ENCODE data around the gene SRP68. TPM values are rescaled to one million over a fixed set of nuclear protein-coding genes. Genes with fewer than 3 reads are reported as not detected.

The SRP68 gene
- polyA plus RNA-seq, 1 of the 3 experiments (the other 2 are of a cell fraction) = 76.8 TPM

GRCh38 chr17:76119409-76120371 lies 47.4 kb upstream of the SRP68 start:
- Histone ChIP-seq H3K27me3 (ENCODE audit: insufficient read depth) (no peaks in the 10 kb centered on the region), H4K20me1 (ENCODE audit: insufficient read depth) (no peaks in the 10 kb centered on the region), H3K79me2 (ENCODE audit: insufficient read depth) (no peaks in the 10 kb centered on the region), H3K9ac (no peak overlapping the region), H3K4me1 (ENCODE audit: control insufficient read depth in 1 of 2, insufficient read depth in 2 of 2, low read depth in 1 of 2, low read length in 1 of 2) (no peaks in the 10 kb centered on the region; a peak in 1 of 4 replicates), H3K27ac (ENCODE audit: low read depth in 2 of 2, low read length in 1 of 2) (no peak overlapping the region), H3K9me2 (no peaks in the 10 kb centered on the region), H3K4me3 (ENCODE audit: low read depth in 2 of 2, low read length in 1 of 2) (no peak overlapping the region), H3K36me3 (replicated peaks in 1 of 2; ENCODE audit: control insufficient read depth in 1 of 2, insufficient read depth in 2 of 2, low read length in 1 of 2) (no peaks in the 10 kb centered on the region), H3F3A (replicated peaks; ENCODE audit: insufficient read depth) (no peaks in the 10 kb centered on the region), H2AFZ (ENCODE audit: low read depth) (no peak overlapping the region), H3K4me2 (no peak overlapping the region), H3K9me3 (no peaks in the 10 kb centered on the region)
- 82% methylated on average over 19 of the region's 19 CpGs for whole genome bisulfite sequencing (ENCODE audit: low lambda C conversion rate)
- CTCF ChIA-PET = interaction anchor here (0.6 to 18.8 kb wide), 20 partner anchors 11 to 338 kb away, joined by 3 to 332 read pairs (median 7); partner anchors contain the start of genes EXOC7 and FOXJ1
- POLR2A ChIA-PET = no interaction called here
- no peak for DNase-seq
- TF ChIP-seq RCOR1 (IDR thresholded peaks at IDR 0.05; ENCODE audit: low read length) (no peak), NRF1 (IDR thresholded peaks at IDR 0.05; ENCODE audit: low read depth, low read length) (no peak)
- TF ChIP-seq, protein P1, sequence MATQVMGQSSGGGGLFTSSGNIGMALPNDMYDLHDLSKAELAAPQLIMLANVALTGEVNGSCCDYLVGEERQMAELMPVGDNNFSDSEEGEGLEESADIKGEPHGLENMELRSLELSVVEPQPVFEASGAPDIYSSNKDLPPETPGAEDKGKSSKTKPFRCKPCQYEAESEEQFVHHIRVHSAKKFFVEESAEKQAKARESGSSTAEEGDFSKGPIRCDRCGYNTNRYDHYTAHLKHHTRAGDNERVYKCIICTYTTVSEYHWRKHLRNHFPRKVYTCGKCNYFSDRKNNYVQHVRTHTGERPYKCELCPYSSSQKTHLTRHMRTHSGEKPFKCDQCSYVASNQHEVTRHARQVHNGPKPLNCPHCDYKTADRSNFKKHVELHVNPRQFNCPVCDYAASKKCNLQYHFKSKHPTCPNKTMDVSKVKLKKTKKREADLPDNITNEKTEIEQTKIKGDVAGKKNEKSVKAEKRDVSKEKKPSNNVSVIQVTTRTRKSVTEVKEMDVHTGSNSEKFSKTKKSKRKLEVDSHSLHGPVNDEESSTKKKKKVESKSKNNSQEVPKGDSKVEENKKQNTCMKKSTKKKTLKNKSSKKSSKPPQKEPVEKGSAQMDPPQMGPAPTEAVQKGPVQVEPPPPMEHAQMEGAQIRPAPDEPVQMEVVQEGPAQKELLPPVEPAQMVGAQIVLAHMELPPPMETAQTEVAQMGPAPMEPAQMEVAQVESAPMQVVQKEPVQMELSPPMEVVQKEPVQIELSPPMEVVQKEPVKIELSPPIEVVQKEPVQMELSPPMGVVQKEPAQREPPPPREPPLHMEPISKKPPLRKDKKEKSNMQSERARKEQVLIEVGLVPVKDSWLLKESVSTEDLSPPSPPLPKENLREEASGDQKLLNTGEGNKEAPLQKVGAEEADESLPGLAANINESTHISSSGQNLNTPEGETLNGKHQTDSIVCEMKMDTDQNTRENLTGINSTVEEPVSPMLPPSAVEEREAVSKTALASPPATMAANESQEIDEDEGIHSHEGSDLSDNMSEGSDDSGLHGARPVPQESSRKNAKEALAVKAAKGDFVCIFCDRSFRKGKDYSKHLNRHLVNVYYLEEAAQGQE (IDR thresholded peaks at IDR 0.05; ENCODE audit: low read depth, low read length) = no peak
- TF ChIP-seq, protein P2, sequence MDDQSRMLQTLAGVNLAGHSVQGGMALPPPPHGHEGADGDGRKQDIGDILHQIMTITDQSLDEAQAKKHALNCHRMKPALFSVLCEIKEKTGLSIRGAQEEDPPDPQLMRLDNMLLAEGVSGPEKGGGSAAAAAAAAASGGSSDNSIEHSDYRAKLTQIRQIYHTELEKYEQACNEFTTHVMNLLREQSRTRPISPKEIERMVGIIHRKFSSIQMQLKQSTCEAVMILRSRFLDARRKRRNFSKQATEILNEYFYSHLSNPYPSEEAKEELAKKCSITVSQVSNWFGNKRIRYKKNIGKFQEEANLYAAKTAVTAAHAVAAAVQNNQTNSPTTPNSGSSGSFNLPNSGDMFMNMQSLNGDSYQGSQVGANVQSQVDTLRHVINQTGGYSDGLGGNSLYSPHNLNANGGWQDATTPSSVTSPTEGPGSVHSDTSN (IDR thresholded peaks at IDR 0.05) = no peak

DNA sequence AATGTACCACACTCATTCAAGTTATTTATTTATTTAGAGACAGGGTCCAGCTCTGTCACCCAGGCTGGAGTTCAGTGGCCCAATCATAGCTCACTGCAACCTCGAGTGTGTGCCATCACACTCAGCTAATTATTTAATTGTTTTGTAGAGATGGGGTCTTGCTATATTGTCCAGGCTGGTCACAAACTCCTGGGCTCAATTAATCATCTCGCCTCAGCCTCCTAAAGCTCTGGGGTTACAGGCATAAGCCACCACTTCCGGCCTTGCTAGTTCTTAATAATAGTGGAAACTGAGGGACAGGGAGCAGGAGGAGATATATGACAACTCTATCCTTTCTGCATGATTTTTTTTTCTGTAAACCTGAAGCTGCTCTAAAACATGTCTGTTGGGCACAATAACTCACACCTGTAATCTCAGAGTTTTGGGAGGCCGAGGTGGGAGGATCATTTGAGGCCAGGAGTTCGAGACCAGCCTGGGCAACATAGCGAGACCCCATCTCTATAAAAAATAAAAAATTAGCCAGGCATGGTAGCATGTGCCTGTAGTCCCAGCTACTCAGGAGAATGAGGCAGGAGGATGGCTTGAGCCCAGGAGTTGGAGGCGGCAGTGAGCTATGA lies 42.9 kb upstream of the SRP68 start:
- DNase-seq = no peak
- POLR2A ChIA-PET = interaction anchor here (0.7 kb wide), 1 partner anchor 27 kb away, joined by 3 read pairs; no protein-coding TSS in a partner anchor
- H3K4me2 ChIP-seq = no peak overlapping the region

More for the DNA sequence above, 42.9 kb upstream of the SRP68 start:
- Histone ChIP-seq H3K27me3 (ENCODE audit: insufficient read depth) (no peaks in the 10 kb centered on the region), H3F3A (replicated peaks; ENCODE audit: insufficient read depth) (no peaks in the 10 kb centered on the region), H3K9ac (no peak overlapping the region), H3K4me1 (ENCODE audit: control insufficient read depth in 1 of 2, insufficient read depth in 2 of 2, low read depth in 1 of 2, low read length in 1 of 2) (no peaks in the 10 kb centered on the region), H2AFZ (ENCODE audit: low read depth) (no peak overlapping the region; the same call in 1 of the 2 replicates), H3K9me2 (no peaks in the 10 kb centered on the region), H3K27ac (ENCODE audit: low read depth in 2 of 2, low read length in 1 of 2) (no peak overlapping the region), H4K20me1 (ENCODE audit: insufficient read depth) (no peaks in the 10 kb centered on the region), H3K4me3 (ENCODE audit: low read depth in 2 of 2, low read length in 1 of 2) (no peak overlapping the region), H3K9me3 (no peaks in the 10 kb centered on the region), H3K36me3 (replicated peaks in 1 of 2; ENCODE audit: control insufficient read depth in 1 of 2, insufficient read depth in 2 of 2, low read length in 1 of 2) (no peaks in the 10 kb centered on the region), H3K79me2 (ENCODE audit: insufficient read depth) (no peaks in the 10 kb centered on the region)
- 76% methylated on average over 7 of the region's 7 CpGs for WGBS (ENCODE audit: low lambda C conversion rate)
- CTCF ChIA-PET = interaction anchor here (0.6 to 14.6 kb wide), 10 partner anchors 12 to 282 kb away, joined by 3 to 193 read pairs (median 4); partner anchors contain the start of genes CDK3 and EXOC7
- no peak for TF ChIP-seq RFX5 (IDR thresholded peaks at IDR 0.05; ENCODE audit: low read length)
- no peak for TF ChIP-seq TAF1 (IDR thresholded peaks at IDR 0.05; ENCODE audit: borderline replicate concordance, low read depth, low read length)
- TF ChIP-seq SMC3 (IDR thresholded peaks at IDR 0.05; ENCODE audit: low read depth, low read length) = no peak
- TF ChIP-seq, protein P1 (IDR thresholded peaks at IDR 0.05; ENCODE audit: low read depth, low read length) = no peak
- TF ChIP-seq SIN3A (IDR thresholded peaks at IDR 0.05; ENCODE audit: borderline replicate concordance, low read depth, low read length) = no peak
- TF ChIP-seq, protein P3, sequence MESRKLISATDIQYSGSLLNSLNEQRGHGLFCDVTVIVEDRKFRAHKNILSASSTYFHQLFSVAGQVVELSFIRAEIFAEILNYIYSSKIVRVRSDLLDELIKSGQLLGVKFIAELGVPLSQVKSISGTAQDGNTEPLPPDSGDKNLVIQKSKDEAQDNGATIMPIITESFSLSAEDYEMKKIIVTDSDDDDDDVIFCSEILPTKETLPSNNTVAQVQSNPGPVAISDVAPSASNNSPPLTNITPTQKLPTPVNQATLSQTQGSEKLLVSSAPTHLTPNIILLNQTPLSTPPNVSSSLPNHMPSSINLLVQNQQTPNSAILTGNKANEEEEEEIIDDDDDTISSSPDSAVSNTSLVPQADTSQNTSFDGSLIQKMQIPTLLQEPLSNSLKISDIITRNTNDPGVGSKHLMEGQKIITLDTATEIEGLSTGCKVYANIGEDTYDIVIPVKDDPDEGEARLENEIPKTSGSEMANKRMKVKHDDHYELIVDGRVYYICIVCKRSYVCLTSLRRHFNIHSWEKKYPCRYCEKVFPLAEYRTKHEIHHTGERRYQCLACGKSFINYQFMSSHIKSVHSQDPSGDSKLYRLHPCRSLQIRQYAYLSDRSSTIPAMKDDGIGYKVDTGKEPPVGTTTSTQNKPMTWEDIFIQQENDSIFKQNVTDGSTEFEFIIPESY (IDR thresholded peaks at IDR 0.05; ENCODE audit: borderline replicate concordance, low read depth) = no peak
- TF ChIP-seq MXI1 (IDR thresholded peaks at IDR 0.05; ENCODE audit: low read depth, low read length) = no peak
- TF ChIP-seq POLR2AphosphoS5 (IDR thresholded peaks at IDR 0.05; ENCODE audit: low read depth, low read length) = no peak
- no peak for TF ChIP-seq EP300 (IDR thresholded peaks at IDR 0.05; ENCODE audit: borderline replicate concordance in 1 of 2, low read depth in 1 of 2, low read length in 1 of 2)
- TF ChIP-seq NFIC (IDR thresholded peaks at IDR 0.05; ENCODE audit: borderline replicate concordance) = no peak
